SK-N-SH treated with all-trans-retinoic acid at 6 μM for 48 hours (cell line): ENCODE data around the gene ERI2.

Experiments
- ARNTL ChIP-seq: fragments of 450-650 bp; formaldehyde crosslinking; IDR thresholded peaks from 2 replicates; pipeline ENCODE4 v1.5.0; 2020; ENCODE audit warnings: low read depth, mild to moderate bottlenecking, moderate library complexity, borderline replicate concordance
- CSDC2 ChIP-seq: fragments of 250-450 bp; sonication (Bioruptor Pico); IDR thresholded peaks from 2 replicates; pipeline ENCODE4 v1.5.0; 2020; ENCODE audit warnings: mild to moderate bottlenecking, moderate library complexity
- CSRNP3 ChIP-seq: fragments of 250-450 bp; sonication (Bioruptor Pico); IDR thresholded peaks from 2 replicates; pipeline ENCODE4 v1.5.1; 2021; ENCODE audit warnings: mild to moderate bottlenecking, moderate library complexity
- PATZ1 ChIP-seq: fragments of 250-450 bp; sonication (Bioruptor Pico); IDR thresholded peaks from 2 replicates; pipeline ENCODE4 v1.8.0; 2020; ENCODE audit warnings: mild to moderate bottlenecking, moderate library complexity, borderline replicate concordance
- PPARA ChIP-seq: fragments of 250-450 bp; sonication (Bioruptor Pico); IDR thresholded peaks from 2 replicates; pipeline ENCODE4 v1.5.0; 2020; ENCODE audit warnings: mild to moderate bottlenecking, borderline replicate concordance
- RARB ChIP-seq: fragments of 250-450 bp; sonication (Bioruptor Pico); IDR thresholded peaks from 2 replicates; pipeline ENCODE4 v1.8.0; 2021; ENCODE audit warnings: mild to moderate bottlenecking, moderate library complexity
- TCF4 ChIP-seq: fragments of 250-450 bp; sonication (Bioruptor Pico); IDR thresholded peaks from 2 replicates; pipeline ENCODE4 v1.8.0; 2021; ENCODE audit warnings: mild to moderate bottlenecking, moderate library complexity, borderline replicate concordance
- TOX ChIP-seq: fragments of 250-450 bp; sonication (Bioruptor Pico); IDR thresholded peaks from 2 replicates; pipeline ENCODE4 v1.8.0; 2021; ENCODE audit warnings: mild to moderate bottlenecking, moderate library complexity, borderline replicate concordance
- TSHZ2 ChIP-seq: fragments of 250-450 bp; sonication (Bioruptor Pico); IDR thresholded peaks from 2 replicates; pipeline ENCODE4 v1.5.0; 2020; ENCODE audit warnings: mild to moderate bottlenecking, moderate library complexity
- ZFP3 ChIP-seq: fragments of 250-450 bp; sonication (Bioruptor Pico); IDR thresholded peaks from 2 replicates; pipeline ENCODE4 v1.5.0; 2020; ENCODE audit warnings: mild to moderate bottlenecking, moderate library complexity
- ZFP30 ChIP-seq: fragments of 450-650 bp; formaldehyde crosslinking; IDR thresholded peaks from 2 replicates; pipeline ENCODE4 v1.5.0; 2022; ENCODE audit warnings: mild to moderate bottlenecking, moderate library complexity
- ZNF565 ChIP-seq: fragments of 450-650 bp; formaldehyde crosslinking; conservative IDR thresholded peaks from 2 replicates; pipeline ENCODE4 v1.5.0; 2020; ENCODE audit warnings: low read depth, mild to moderate bottlenecking, moderate library complexity
- ZNF70 ChIP-seq: fragments of 450-650 bp; formaldehyde crosslinking; IDR thresholded peaks from 2 replicates; pipeline ENCODE4 v1.5.0; 2020; ENCODE audit warnings: mild to moderate bottlenecking, moderate library complexity

- TF ChIP-seq PPARA (CRISPR knock-in tag) (no peak), ZNF70 (no peak), ZNF565 (CRISPR knock-in tag) (no peak), PATZ1 (CRISPR knock-in tag) (no peak), ARNTL (CRISPR knock-in tag) (no peak), ZFP30 (no peak), RARB (no peak), CSRNP3 (CRISPR knock-in tag) (no peak), TOX (CRISPR knock-in tag) (no peak), TSHZ2 (no peak), ZFP3 (no peak), CSDC2 (no peak), TCF4 (CRISPR knock-in tag) (no peak)
These were observed 37.8 kb upstream of the ERI2 start for GRCh38 chr16:20844054-20844453.
